Esophagus muscularis mucosa (tissue), 4 donors: ENCODE data around the gene ABCA2. TPM values are rescaled to one million over a fixed set of nuclear protein-coding genes. Genes with fewer than 3 reads are reported as not detected.

Experiments used
- DNase-seq: peaks from one replicate; pipeline ENCODE4 v3.0.0-alpha.2; 2017; ENCODE audit errors: extremely low spot score
- H3K27ac ChIP-seq, 4 donors: fragments of 200-600 bp; sonication (generic); replicated peaks in 1 of 4; 1 replicate in 3 of 4; 2 replicates in 1 of 4; pipeline ENCODE4 v1.5.1; 2016 to 2019; ENCODE audit warnings: mild to moderate bottlenecking in 1 of 4
- H3K27me3 ChIP-seq, 4 donors: fragments of 200-600 bp; sonication (generic); one replicate each; pipeline versions ENCODE4 v1.5.1 to v1.6.0; 2016 to 2019
- H3K36me3 ChIP-seq, 4 donors: fragments of 200-600 bp; sonication (generic); one replicate each; pipeline ENCODE4 v1.5.1; 2016 to 2019
- H3K4me1 ChIP-seq, 4 donors: fragments of 200-600 bp; sonication (generic); one replicate each; pipeline ENCODE4 v1.5.1; 2016 to 2019
- H3K4me3 ChIP-seq, 4 donors: fragments of 200-600 bp; sonication (generic); 1 replicate in 2 of 4; 2 replicates in 2 of 4; pipeline ENCODE4 v1.5.1; 2016 to 2019; ENCODE audit warnings: mild to moderate bottlenecking in 4 of 4, moderate library complexity in 1 of 4
- H3K9me3 ChIP-seq, 4 donors: fragments of 200-600 bp; sonication (generic); 1 replicate in 3 of 4; 2 replicates in 1 of 4; pipeline ENCODE4 v1.5.1; 2016 to 2019
- EP300 ChIP-seq: sonication (generic); formaldehyde crosslinking; IDR thresholded peaks from one replicate; pipeline ENCODE4 v1.6.1; 2017; ENCODE audit warnings: antibody characterized with exemption
- POLR2A ChIP-seq: fragments of 450-650 bp; IDR thresholded peaks from one replicate; pipeline ENCODE4 v1.6.1; 2017; ENCODE audit warnings: antibody characterized with exemption, moderate library complexity, mild to moderate bottlenecking, low read depth
- POLR2AphosphoS5 ChIP-seq, 2 donors: sonication (generic); formaldehyde crosslinking; IDR thresholded peaks; one replicate each; pipeline ENCODE4 v1.6.1; 2017; ENCODE audit warnings: antibody characterized with exemption in 2 of 2
- WGBS: methylation state at CpG from one replicate; pipeline ENCODE4 v1.1.5; 2018; 5-methylcytosine and 5-hydroxymethylcytosine counted together
- intact Hi-C: fragments of 100-400 bp; cut with DNase I; formaldehyde crosslinking; loops from one replicate; pipeline ENCODE4 v1.15.1; 2023
- total RNA-seq, 4 donors: library from RNA; depleted of rRNA; stranded (reverse); fragments of >200 nt; gene quantifications; one replicate each; pipeline versions ENCODE4 v1.1.0 to v1.2.1, GENCODE V29; 2016
- TF ChIP-seq, protein P1 (sequence below), 3 experiments: fragments of 200-600 bp in 2 of 3; fragments of 450-650 bp in 1 of 3; sonication (generic) in 2 of 3; IDR thresholded peaks; one replicate each; pipeline ENCODE4 v1.5.1; 2017 to 2019; ENCODE audit warnings: antibody characterized with exemption in 3 of 3, mild to moderate bottlenecking in 2 of 3, moderate library complexity in 1 of 3

The ABCA2 gene
- total RNA-seq, 4 donors from 2014 or later: 17.4 to 30.9 (median 21.6) TPM

DNA sequence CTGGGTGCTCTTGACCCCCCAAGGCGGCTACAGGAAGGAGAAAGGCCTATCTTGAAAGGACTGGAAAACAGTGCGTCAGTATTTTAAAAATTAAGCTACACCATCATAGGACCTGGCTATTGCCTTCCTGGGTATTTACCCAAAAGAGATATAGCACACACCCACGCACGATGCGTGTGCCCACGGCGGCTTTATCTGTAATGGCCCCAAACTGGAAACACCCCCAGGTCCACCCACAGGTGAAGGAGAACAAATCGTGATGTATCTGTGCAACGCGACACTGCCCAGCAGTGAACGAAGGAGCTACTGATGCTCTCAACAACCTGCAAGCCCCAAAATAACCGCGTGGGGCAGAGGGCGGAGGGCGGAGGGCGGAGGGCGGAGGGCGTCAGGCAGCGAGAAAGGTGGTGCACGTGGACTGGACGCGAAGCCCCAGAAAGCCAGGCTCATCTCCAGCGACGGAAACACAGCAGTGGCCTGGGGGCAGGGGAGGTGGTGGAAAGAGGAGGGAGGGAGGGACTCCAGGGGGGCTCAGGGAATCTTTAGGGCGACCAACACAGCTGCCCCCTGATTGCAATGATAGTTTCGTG is 63.1 kb downstream of the ABCA2 start:
- Histone ChIP-seq H3K9me3 (no peaks in the 10 kb centered on the region), H3K4me3 (no peak overlapping the region), H3K27ac (no peak overlapping the region), H3K36me3 (no peaks in the 10 kb centered on the region), H3K4me1 (peaks cover 10 to 25% (median 20%) of the 10 kb centered on the region in 4 donors), H3K27me3 (peaks cover 0 to 45% (median 0%) of the 10 kb centered on the region in 4 donors)
- intact Hi-C loops: no loop called here
- DNase-seq: no peak
- no peak for TF ChIP-seq POLR2A
- no peak for TF ChIP-seq POLR2AphosphoS5 (IDR thresholded peaks at IDR 0.05)
- TF ChIP-seq EP300: no peak
- TF ChIP-seq, protein P1, sequence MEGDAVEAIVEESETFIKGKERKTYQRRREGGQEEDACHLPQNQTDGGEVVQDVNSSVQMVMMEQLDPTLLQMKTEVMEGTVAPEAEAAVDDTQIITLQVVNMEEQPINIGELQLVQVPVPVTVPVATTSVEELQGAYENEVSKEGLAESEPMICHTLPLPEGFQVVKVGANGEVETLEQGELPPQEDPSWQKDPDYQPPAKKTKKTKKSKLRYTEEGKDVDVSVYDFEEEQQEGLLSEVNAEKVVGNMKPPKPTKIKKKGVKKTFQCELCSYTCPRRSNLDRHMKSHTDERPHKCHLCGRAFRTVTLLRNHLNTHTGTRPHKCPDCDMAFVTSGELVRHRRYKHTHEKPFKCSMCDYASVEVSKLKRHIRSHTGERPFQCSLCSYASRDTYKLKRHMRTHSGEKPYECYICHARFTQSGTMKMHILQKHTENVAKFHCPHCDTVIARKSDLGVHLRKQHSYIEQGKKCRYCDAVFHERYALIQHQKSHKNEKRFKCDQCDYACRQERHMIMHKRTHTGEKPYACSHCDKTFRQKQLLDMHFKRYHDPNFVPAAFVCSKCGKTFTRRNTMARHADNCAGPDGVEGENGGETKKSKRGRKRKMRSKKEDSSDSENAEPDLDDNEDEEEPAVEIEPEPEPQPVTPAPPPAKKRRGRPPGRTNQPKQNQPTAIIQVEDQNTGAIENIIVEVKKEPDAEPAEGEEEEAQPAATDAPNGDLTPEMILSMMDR (IDR thresholded peaks at IDR 0.05): no peak
- WGBS: 90% methylated on average over 26 of the region's 26 CpGs

DNA sequence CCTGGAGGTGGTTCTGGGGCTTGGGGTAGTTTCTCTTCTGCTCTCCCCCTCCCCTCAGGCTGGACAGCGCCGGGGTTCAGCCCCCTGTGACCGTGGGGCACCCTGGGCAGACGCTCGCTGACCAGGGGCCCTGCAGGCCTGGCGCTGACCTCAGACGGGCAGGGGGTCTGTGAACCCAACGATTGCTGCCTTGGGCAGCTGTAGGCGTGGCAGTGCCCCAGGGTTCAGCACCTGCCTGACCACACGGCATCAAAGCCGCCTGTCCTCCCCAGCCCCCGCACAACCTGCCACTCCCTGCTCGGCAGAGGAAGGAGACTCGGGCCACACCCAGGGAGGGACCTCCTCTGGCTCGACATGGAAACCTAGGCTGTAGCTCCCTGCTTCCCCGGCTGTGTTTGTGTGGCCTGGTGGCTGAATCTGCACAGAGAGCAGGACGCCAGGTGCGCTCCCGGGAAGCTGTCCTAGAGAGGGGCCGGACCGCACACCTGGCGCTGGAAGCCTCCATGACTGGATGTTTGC is 63.8 kb downstream of the ABCA2 start:
- no peak for DNase-seq
- Histone ChIP-seq H3K4me1 (peaks cover 10 to 25% (median 20%) of the 10 kb centered on the region in 4 donors), H3K36me3 (no peaks in the 10 kb centered on the region), H3K9me3 (no peaks in the 10 kb centered on the region), H3K4me3 (no peak overlapping the region), H3K27ac (no peak overlapping the region), H3K27me3 (peaks cover 0 to 45% (median 0%) of the 10 kb centered on the region in 4 donors)
- no peak for TF ChIP-seq POLR2AphosphoS5 (IDR thresholded peaks at IDR 0.05)
- TF ChIP-seq EP300: no peak
- no peak for TF ChIP-seq POLR2A
- TF ChIP-seq, protein P1 (IDR thresholded peaks at IDR 0.05): no peak
- intact Hi-C loops: no loop called here
- 63% methylated on average over 6 of the region's 22 CpGs for WGBS

DNA sequence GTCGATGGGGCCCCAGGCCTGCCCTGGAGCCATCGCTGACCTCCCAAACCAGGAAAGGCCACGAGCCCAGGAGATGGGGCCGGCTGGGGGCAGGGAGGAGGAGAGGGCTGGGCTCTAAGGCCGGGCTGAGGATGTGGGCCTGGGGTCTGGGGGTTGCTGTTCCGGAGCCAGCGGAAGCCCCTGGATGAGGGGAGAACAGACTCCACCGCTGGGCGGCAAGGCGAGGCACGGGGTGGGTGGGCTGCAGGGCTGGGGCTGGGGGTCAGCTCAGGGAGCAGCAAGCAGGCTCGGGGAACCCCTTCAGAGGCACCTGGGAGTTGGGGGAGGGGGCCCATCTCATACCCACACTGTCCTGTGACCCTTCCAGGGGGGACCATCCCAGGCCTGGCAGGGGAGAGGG is 64.3 kb downstream of the ABCA2 start:
- Histone ChIP-seq H3K36me3 (no peaks in the 10 kb centered on the region), H3K4me3 (no peak overlapping the region), H3K27me3 (peaks cover 0 to 45% (median 0%) of the 10 kb centered on the region in 4 donors), H3K27ac (no peak overlapping the region), H3K4me1 (peaks cover 10 to 25% (median 20%) of the 10 kb centered on the region in 4 donors), H3K9me3 (no peaks in the 10 kb centered on the region)
- TF ChIP-seq, protein P1 (IDR thresholded peaks at IDR 0.05): no peak
- TF ChIP-seq POLR2A (no peak), EP300 (no peak), POLR2AphosphoS5 (IDR thresholded peaks at IDR 0.05) (no peak)
- DNase-seq: no peak
- no CpG with 5 or more reads among the region's 12 CpGs for WGBS
- intact Hi-C loops: no loop called here

DNA sequence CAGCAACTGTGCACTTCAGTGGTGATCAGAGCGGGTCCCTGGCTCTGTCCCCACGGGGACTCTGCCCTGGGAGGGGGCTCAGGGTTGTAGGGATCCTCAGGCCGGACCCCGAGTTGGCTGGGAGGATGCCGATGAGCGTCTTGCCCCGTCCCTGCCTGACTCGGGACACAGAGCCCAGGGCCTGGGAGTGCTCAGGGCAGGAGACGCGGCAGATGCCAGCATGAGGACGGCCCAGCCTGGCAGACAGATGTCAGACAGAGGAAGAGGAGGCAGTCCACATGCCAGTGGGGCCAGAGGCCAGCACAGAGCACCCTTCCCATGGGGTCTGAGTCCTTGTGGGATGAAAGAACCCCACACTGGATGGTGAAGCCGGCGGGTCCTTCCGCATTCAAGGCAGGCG is 64.7 kb downstream of the ABCA2 start:
- Histone ChIP-seq H3K27me3 (peaks cover 0 to 43% (median 0%) of the 10 kb centered on the region in 4 donors), H3K36me3 (no peaks in the 10 kb centered on the region), H3K4me1 (peaks cover 10 to 25% (median 20%) of the 10 kb centered on the region in 4 donors), H3K27ac (no peak overlapping the region), H3K4me3 (no peak overlapping the region), H3K9me3 (no peaks in the 10 kb centered on the region)
- TF ChIP-seq EP300 (no peak), POLR2AphosphoS5 (IDR thresholded peaks at IDR 0.05) (no peak), POLR2A (no peak)
- TF ChIP-seq, protein P1 (IDR thresholded peaks at IDR 0.05): no peak
- DNase-seq: no peak
- 87% methylated on average over 9 of the region's 15 CpGs for WGBS
- intact Hi-C loops: no loop called here
